ENCODE measurements around the gene CHEK2.
"Not testable (repeated sequence)": the region's sequence is repeated elsewhere in the genome, so short reads cannot be mapped to it uniquely, and the experiment has no call there.

The CHEK2 gene

GRCh38 chr22:28741200-28741784 is 328 bp downstream of the CHEK2 start:
- no peak for DNase-seq

- DNase-seq = not testable (repeated sequence)
Measured at GRCh38 chr22:28738876-28739275, 2.7 kb downstream of the CHEK2 start.

GRCh38 chr22:28737701-28738100 is 3.9 kb downstream of the CHEK2 start:
- no peak for DNase-seq

GRCh38 chr22:28736301-28737155 is 5.1 kb downstream of the CHEK2 start:
- no peak for DNase-seq

GRCh38 chr22:28734393-28734792 is 7.2 kb downstream of the CHEK2 start:
- no peak for DNase-seq

GRCh38 chr22:28730179-28730578 is 11.4 kb downstream of the CHEK2 start:
- no peak for DNase-seq

GRCh38 chr22:28728621-28729313 is 12.9 kb downstream of the CHEK2 start:
- DNase-seq = no peak

- no peak for DNase-seq
Measured at GRCh38 chr22:28728002-28728401, 13.6 kb downstream of the CHEK2 start.

- no peak for DNase-seq
Measured at GRCh38 chr22:28718044-28718443, 23.6 kb downstream of the CHEK2 start.

- DNase-seq = no peak
Measured at GRCh38 chr22:28716686-28717085, 24.9 kb downstream of the CHEK2 start.

GRCh38 chr22:28715611-28716010 is 26.0 kb downstream of the CHEK2 start:
- DNase-seq = no peak

- no peak for DNase-seq
Measured at GRCh38 chr22:28714043-28714628, 27.5 kb downstream of the CHEK2 start.

GRCh38 chr22:28711820-28712777 is 29.5 kb downstream of the CHEK2 start:
- DNase-seq = no peak

GRCh38 chr22:28711341-28711740 is 30.3 kb downstream of the CHEK2 start:
- DNase-seq = no peak

GRCh38 chr22:28710576-28711191 is 30.9 kb downstream of the CHEK2 start:
- DNase-seq = no peak

- DNase-seq = no peak
Measured at GRCh38 chr22:28710107-28710506, 31.5 kb downstream of the CHEK2 start.

- DNase-seq = no peak
Measured at GRCh38 chr22:28706845-28707244, 34.8 kb downstream of the CHEK2 start.

- DNase-seq = no peak
Measured at GRCh38 chr22:28703436-28703835, 38.2 kb downstream of the CHEK2 start.

- DNase-seq = no peak
Measured at GRCh38 chr22:28702891-28703290, 38.7 kb downstream of the CHEK2 start.

GRCh38 chr22:28693041-28693760 is 48.4 kb downstream of the CHEK2 start:
- not testable (repeated sequence) for DNase-seq

GRCh38 chr22:28689796-28690195 is 51.8 kb downstream of the CHEK2 start:
- DNase-seq = not testable (repeated sequence)
